G401.6 (cell line): ENCODE data around the gene CLSTN3.

Source experiments
- FAIRE-seq: peaks from 2 replicates; lab custom pipeline; 2012; peaks lifted over from hg19 to GRCh38; lab: Jason Lieb, UNC

Gene CLSTN3

DNA sequence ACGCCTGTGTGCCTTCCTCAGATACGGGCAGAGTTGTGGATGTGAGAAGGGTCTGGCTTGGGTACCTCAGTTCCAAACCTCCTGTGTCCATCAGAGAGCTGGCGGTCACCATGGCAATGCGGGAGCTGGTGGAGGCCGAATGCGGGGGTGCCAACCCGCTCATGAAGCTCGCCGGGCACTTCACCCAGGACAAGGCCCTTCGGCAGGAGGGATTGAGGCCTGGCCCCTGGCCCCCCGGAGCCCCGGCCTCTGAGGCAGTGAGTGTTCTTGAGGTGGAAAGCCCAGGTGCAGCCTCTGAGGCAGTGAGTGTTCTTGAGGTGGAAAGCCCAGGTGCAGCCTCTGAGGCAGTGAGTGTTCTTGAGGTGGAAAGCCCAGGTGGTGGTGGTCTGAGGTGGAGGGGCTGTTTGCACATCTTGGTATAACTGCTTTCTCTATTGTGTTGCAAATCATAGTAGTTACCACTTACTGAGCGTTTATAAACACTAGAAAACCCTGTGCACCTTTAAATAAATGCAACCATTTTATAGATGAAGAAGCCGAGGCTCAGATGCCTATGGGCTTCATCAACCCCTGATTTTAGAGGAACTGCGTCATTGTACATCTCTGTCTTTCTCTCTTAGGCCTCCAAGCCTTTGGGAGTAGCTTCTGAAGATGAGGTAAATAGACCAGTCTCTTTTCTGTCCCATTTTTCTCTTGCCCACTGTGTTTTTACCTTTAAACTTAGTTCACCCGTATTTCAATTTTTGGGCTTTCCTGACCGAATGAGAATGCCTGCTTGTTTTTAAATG, 60.3 kb downstream of the CLSTN3 start:
- no peak for FAIRE-seq

- FAIRE-seq: no peak
Measured at GRCh38 chr12:7193674-7194073, 63.5 kb downstream of the CLSTN3 start.

DNA sequence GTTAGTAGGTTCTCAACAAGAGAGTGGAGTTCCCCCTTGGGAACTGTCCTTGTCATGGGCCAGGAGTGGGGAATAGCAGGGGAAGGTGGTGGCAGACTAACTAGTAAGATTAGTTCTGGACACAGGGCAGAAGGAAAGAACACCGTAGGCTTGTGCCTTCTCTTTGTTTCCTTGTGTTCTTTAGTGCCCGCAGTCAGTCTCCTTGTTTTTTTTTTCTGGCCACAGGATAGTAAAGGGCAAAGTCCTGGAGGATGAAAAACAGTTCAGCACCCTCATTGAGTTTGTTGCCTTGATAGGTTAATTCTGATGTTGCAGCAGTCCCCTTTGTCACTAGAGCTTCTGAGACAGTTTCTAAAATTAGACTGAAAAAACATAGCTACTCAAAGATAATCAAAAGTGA, 67.7 kb downstream of the CLSTN3 start:
- FAIRE-seq: no peak

- no peak for FAIRE-seq
Measured at GRCh38 chr12:7203109-7203508, 72.9 kb downstream of the CLSTN3 start.

GRCh38 chr12:7205091-7205490, 74.9 kb downstream of the CLSTN3 start:
- FAIRE-seq: no peak

- no peak for FAIRE-seq
Measured at GRCh38 chr12:7206691-7207090, 76.5 kb downstream of the CLSTN3 start.

DNA sequence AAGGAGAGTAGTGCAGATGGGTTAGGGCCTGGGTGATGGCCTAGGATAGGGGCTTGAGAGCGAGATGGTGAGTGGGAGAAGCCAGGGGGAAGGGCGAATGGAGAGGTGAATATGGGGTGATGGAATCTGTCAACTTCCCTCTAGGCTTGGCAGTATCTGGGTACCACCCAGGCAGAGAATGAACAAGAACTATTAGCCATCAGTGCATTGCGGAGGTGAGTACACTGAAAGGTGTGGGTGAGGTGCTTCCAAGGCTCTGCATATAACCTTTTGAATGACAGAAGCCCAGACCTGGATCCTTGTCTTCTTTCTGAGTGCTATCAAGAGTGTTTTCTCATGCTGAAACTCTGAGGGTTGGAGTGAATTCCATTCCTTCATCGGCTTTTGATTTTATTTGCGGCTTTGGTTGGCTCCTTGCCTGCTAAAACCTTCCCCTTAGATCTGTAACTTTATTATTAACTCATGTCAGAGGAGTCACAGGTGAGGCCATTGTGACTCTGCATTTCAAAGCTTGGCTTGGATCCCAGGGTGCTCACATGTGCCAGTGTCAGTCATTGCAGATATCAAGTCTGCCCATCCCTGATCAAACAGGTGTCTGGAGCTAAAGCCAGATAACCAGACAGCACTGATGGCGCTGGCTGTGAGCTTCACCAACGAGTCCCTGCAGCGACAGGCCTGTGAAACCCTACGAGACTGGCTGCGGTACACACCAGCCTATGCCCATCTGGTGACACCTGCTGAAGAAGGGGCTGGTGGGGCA, 77.9 kb downstream of the CLSTN3 start:
- FAIRE-seq: no peak
